Endothelial cell of umbilical vein (primary cell): ENCODE measurements around the gene DNAJC3. TPM values are rescaled to one million over a fixed set of nuclear protein-coding genes. Genes with fewer than 3 reads are reported as not detected.

Experiments
- BruUV-seq: library from RNA; stranded (reverse); fragments of 400-500 nt; replicated peaks from 2 replicates; lab custom pipeline; 2021; lab: Mats Ljungman, UMichigan
- CTCF ChIA-PET: fragments of 300-600, 350-600 bp; sonication (Branson Sonifier 250); formaldehyde crosslinking; loops from one replicate; lab custom pipeline; 2021; ENCODE audit warnings: antibody characterized with exemption, inconsistent platforms; lab: Charles Lee
- POLR2A ChIA-PET: fragments of 300-600, 350-600 bp; sonication (Branson Sonifier 250); formaldehyde crosslinking; loops from one replicate; lab custom pipeline; 2021; ENCODE audit warnings: antibody characterized with exemption, inconsistent platforms; lab: Charles Lee
- DNase-seq: peaks from one replicate; pipeline ENCODE4 v3.0.0-alpha.2; 2011; ENCODE audit warnings: low read depth, low spot score
- FAIRE-seq: peaks from 2 replicates; lab custom pipeline; 2011; peaks lifted over from hg19 to GRCh38; lab: Jason Lieb, UNC
- H2AFZ ChIP-seq: 2 replicates; pipeline ENCODE4 v1.6.0; 2012; ENCODE audit warnings: low read depth, low read length, control low read depth, inconsistent platforms
- H3K27ac ChIP-seq: 2 replicates; pipeline ENCODE4 v1.5.1; 2011; ENCODE audit warnings: low read depth, mild to moderate bottlenecking, control low read depth, low read length, moderate library complexity; ENCODE audit not compliant: insufficient read depth
- H3K27me3 ChIP-seq, 2 experiments: 2 replicates each; pipeline versions ENCODE4 v1.6.0 to v1.6.1; 2011; ENCODE audit warnings: low read length in 2 of 2, mixed read lengths in 1 of 2; ENCODE audit not compliant: control insufficient read depth in 2 of 2, insufficient read depth in 2 of 2
- H3K36me3 ChIP-seq, 2 experiments: 2 replicates in 1 of 2; 3 replicates in 1 of 2; pipeline ENCODE4 v1.5.1; 2011; ENCODE audit warnings: low read length in 2 of 2, mild to moderate bottlenecking in 1 of 2, moderate library complexity in 1 of 2; ENCODE audit not compliant: control insufficient read depth in 2 of 2, insufficient read depth in 2 of 2; ENCODE audit errors: extremely low read depth in 1 of 2
- H3K4me1 ChIP-seq: 3 replicates; pipeline ENCODE4 v1.5.1; 2011; ENCODE audit warnings: mild to moderate bottlenecking, low read length; ENCODE audit not compliant: control insufficient read depth, insufficient read depth; ENCODE audit errors: extremely low read depth
- H3K4me2 ChIP-seq: 2 replicates; pipeline ENCODE4 v1.6.1; 2011; ENCODE audit warnings: low read length, control low read depth, mixed read lengths; ENCODE audit not compliant: insufficient read depth
- H3K4me3 ChIP-seq, 3 experiments: fragments of 200-600 bp in 1 of 3; sonication (generic), shearing (Covaris generic) in 1 of 3; replicated peaks in 1 of 3; 2 replicates each; pipeline ENCODE4 v1.5.1; 2011 to 2016; ENCODE audit warnings: control low read depth in 3 of 3, low read length in 3 of 3, mild to moderate bottlenecking in 2 of 3, inconsistent platforms in 1 of 3, low read depth in 1 of 3, moderate library complexity in 1 of 3; ENCODE audit not compliant: insufficient read depth in 1 of 3
- H3K79me2 ChIP-seq: 2 replicates; pipeline ENCODE4 v1.6.0; 2012; ENCODE audit warnings: low read length, inconsistent platforms; ENCODE audit not compliant: control insufficient read depth, insufficient read depth
- H3K9ac ChIP-seq: replicated peaks from 2 replicates; pipeline ENCODE3; 2011; ENCODE audit warnings: low read length, control low read depth; ENCODE audit not compliant: insufficient read depth; ENCODE audit errors: extremely low read depth
- H3K9me1 ChIP-seq: replicated peaks from 3 replicates; pipeline ENCODE4 v1.6.0; 2011; ENCODE audit warnings: mild to moderate bottlenecking, low read length; ENCODE audit not compliant: control insufficient read depth, insufficient read depth; ENCODE audit errors: extremely low read depth
- H3K9me3 ChIP-seq: replicated peaks from 2 replicates; pipeline ENCODE4 v1.5.1; 2012; ENCODE audit warnings: low read length, inconsistent platforms; ENCODE audit not compliant: control insufficient read depth, insufficient read depth
- H4K20me1 ChIP-seq: replicated peaks from 2 replicates; pipeline ENCODE3; 2011; ENCODE audit warnings: mild to moderate bottlenecking, low read length; ENCODE audit not compliant: control insufficient read depth, insufficient read depth; ENCODE audit errors: extremely low read depth
- EZH2 ChIP-seq: IDR thresholded peaks from 2 replicates; pipeline ENCODE4 v1.6.1; 2012; ENCODE audit warnings: borderline replicate concordance, low read depth, mild to moderate bottlenecking, moderate library complexity, low read length, inconsistent platforms; ENCODE audit not compliant: severe bottlenecking
- FOS ChIP-seq: IDR thresholded peaks from 2 replicates; pipeline ENCODE4 v1.6.1; 2011; ENCODE audit warnings: mild to moderate bottlenecking, low read length, moderate library complexity, borderline replicate concordance; ENCODE audit not compliant: insufficient read depth
- GATA2 ChIP-seq: IDR thresholded peaks from 2 replicates; pipeline ENCODE4 v1.7.0; 2011; ENCODE audit warnings: low read depth, mild to moderate bottlenecking, moderate library complexity, mixed read lengths, low read length; ENCODE audit not compliant: insufficient read length, insufficient read depth
- MYC ChIP-seq: IDR thresholded peaks from one replicate; pipeline ENCODE4 v1.6.1; 2011; ENCODE audit warnings: mild to moderate bottlenecking, low read depth, low read length
- POLR2AphosphoS5 ChIP-seq: IDR thresholded peaks from 2 replicates; pipeline ENCODE4 v1.6.1; 2012; ENCODE audit warnings: low read depth, mild to moderate bottlenecking, control low read depth, low read length, moderate library complexity; ENCODE audit not compliant: insufficient read depth
- dilution Hi-C: fragments of 300-500 bp; cut with MboI; formaldehyde crosslinking; loops from one replicate; pipeline ENCODE4 v1.15.0; 2019; ENCODE audit warnings: low sequenced_read_pairs; ENCODE audit not compliant: extremely low pct_ligation_motif_present
- intact Hi-C: fragments of 100-400 bp; cut with micrococcal nuclease; formaldehyde crosslinking; loops from one replicate; pipeline ENCODE4 v1.10.0; 2022
- polyA plus RNA-seq, 4 experiments: library from polyadenylated mRNA; depleted of rRNA in 3 of 4; stranded (reverse) in 3 of 4; unstranded in 1 of 4; fragments of >200 nt; gene quantifications; 2 replicates each; pipeline versions ENCODE4 v1.2.1 to v1.2.3, GENCODE V29; 2011 to 2012; ENCODE audit warnings: missing spikeins in 1 of 4
- total RNA-seq: library from RNA; stranded (reverse); gene quantifications from 2 replicates; pipeline ENCODE4 v1.2.3, GENCODE V29; 2021
- TF ChIP-seq, protein P1 (sequence below), 2 donors: IDR thresholded peaks; 1 replicate in 1 of 2; 2 replicates in 1 of 2; pipeline ENCODE4 v1.5.1; 2011; ENCODE audit warnings: low read length in 2 of 2, mild to moderate bottlenecking in 2 of 2, moderate library complexity in 2 of 2, control low read depth in 1 of 2, inconsistent platforms in 1 of 2, low read depth in 1 of 2; ENCODE audit not compliant: insufficient read depth in 1 of 2; ENCODE audit errors: extremely low read depth in 1 of 2
- TF ChIP-seq, protein P2 (sequence below): IDR thresholded peaks from 2 replicates; pipeline ENCODE4 v1.6.1; 2011; ENCODE audit not compliant: insufficient read depth, insufficient read length

Gene DNAJC3
- total and polyA plus RNA-seq, 2 donors (not counting 3 experiments of a cell fraction or from before 2014, with no cell fraction given), result 17.0 to 51.2 TPM

DNA sequence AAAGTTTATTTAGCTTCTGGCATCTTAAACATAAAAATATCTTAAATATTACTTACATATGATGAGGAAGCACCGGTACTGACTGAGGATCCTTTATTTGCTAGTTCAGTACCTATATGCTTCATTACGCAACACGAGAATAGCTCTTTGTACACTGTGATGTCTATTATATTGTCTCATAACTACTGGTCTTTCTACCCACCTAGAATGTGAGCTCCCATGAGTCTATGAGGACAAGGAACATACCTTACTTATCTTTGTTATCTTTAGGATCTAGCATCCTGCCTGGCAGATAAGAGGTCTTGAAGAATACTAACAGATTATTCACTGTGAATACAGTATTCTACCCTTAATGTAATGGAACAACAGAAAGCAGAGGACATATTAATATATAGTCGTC lies 124.9 kb downstream of the DNAJC3 start:
- no peaks in the 10 kb centered on the region for H3K36me3 ChIP-seq
- H2AFZ ChIP-seq, result no peak overlapping the region
- no peaks in the 10 kb centered on the region for H3K79me2 ChIP-seq
- H4K20me1 ChIP-seq, result no peaks in the 10 kb centered on the region
- BruUV-seq, result no TSS peak
- no peaks in the 10 kb centered on the region for H3K4me1 ChIP-seq
- no peak for FAIRE-seq
- no peak overlapping the region for H3K4me2 ChIP-seq
- intact Hi-C loops (no loop called here), dilution Hi-C loops (no loop called here)
- TF ChIP-seq FOS, result no peak
- no peak for TF ChIP-seq POLR2AphosphoS5
- TF ChIP-seq, protein P1, sequence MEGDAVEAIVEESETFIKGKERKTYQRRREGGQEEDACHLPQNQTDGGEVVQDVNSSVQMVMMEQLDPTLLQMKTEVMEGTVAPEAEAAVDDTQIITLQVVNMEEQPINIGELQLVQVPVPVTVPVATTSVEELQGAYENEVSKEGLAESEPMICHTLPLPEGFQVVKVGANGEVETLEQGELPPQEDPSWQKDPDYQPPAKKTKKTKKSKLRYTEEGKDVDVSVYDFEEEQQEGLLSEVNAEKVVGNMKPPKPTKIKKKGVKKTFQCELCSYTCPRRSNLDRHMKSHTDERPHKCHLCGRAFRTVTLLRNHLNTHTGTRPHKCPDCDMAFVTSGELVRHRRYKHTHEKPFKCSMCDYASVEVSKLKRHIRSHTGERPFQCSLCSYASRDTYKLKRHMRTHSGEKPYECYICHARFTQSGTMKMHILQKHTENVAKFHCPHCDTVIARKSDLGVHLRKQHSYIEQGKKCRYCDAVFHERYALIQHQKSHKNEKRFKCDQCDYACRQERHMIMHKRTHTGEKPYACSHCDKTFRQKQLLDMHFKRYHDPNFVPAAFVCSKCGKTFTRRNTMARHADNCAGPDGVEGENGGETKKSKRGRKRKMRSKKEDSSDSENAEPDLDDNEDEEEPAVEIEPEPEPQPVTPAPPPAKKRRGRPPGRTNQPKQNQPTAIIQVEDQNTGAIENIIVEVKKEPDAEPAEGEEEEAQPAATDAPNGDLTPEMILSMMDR (IDR thresholded peaks at IDR 0.05; ENCODE audit: extremely low read depth in 1 of 2, insufficient read depth in 1 of 2, low read depth in 1 of 2, low read length in 2 of 2), result no peak
- no peak for TF ChIP-seq EZH2
- TF ChIP-seq, protein P2, sequence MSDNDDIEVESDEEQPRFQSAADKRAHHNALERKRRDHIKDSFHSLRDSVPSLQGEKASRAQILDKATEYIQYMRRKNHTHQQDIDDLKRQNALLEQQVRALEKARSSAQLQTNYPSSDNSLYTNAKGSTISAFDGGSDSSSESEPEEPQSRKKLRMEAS, result no peak
- TF ChIP-seq MYC, result no peak
- TF ChIP-seq GATA2, result no peak
- no peaks in the 10 kb centered on the region for H3K27me3 ChIP-seq
- CTCF ChIA-PET, result interaction anchor here (1.0 to 1.5 kb wide), 3 partner anchors 12 to 141 kb away, joined by 3 to 5 read pairs (median 5); no protein-coding TSS in a partner anchor
- H3K27ac ChIP-seq, result no peak overlapping the region
- H3K4me3 ChIP-seq, result no peak overlapping the region
- H3K9ac ChIP-seq, result no peak overlapping the region
- no peaks in the 10 kb centered on the region for H3K9me3 ChIP-seq
- POLR2A ChIA-PET, result no interaction called here
- no peak for DNase-seq
- no peaks in the 10 kb centered on the region for H3K9me1 ChIP-seq
